Right forelimb (tissue), 1 donor: Measurements from ENCODE around the gene THOC6.
A peak's percentile ranks its signal among the peaks of the same experiment; 100 is the strongest.

Experiments used
- DNase-seq: peaks from one replicate; pipeline ENCODE4 v3.0.0-alpha.2; 2018

THOC6 gene

GRCh38 chr16:3023669-3024478, at the start of gene THOC6, which contains the start of gene HCFC1R1:
TSS of gene THOC6 (plus strand) at chr16:3024035. CDS start at chr16:3024327, 292 bp downstream.
TSS of gene HCFC1R1 (minus strand) at chr16:3023942. CDS start at chr16:3023941, 1 bp downstream.
- peak; percentile 96 for DNase-seq

- DNase-seq = no peak
Observed at GRCh38 chr16:2974319-2975056, 49.3 kb upstream of the THOC6 start.

GRCh38 chr16:2975161-2975795, 48.6 kb upstream of the THOC6 start:
- DNase-seq = no peak

DNA sequence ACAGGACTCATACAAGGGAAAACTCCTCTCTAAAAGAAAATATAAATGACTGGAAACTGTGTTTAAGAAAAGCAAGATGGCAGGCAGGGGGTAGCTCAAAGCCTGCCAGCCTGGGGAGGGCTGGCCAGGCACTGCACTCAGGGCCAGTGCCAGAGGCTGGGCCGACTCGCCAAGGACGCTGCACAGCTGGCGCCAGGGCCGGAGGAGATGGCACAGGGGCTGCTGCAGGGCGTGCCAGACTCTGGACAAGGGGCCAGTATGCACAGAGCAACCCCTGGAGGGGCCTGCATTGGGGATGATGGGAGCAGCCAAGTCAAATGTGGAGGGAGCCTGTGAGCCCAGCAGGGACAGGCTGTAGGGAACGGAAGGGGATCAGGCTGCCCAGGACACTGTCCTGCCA, 47.6 kb upstream of the THOC6 start:
- DNase-seq = no peak

DNA sequence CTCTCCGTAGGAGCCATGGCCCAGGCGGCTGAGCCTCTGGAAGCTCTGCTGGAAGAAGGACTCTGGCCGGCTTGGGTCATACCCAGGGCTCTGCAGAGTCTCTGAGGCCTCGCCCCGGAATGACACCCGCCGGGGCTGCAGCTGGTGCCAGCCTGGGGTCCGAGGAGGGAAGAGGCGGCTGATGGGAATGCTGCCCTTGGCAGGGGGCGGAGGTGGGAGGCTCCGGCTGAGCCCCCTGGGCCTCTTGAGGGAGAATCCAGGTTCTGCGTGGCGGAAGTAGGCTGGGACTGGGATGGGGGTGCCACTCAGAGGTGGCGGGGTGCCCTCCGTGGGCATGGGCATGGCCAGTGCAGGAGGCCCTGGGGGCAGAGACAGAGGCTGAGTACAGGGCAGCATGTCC, 47.2 kb upstream of the THOC6 start:
- DNase-seq = no peak

- DNase-seq = no peak
Observed at GRCh38 chr16:2977440-2977839, 46.4 kb upstream of the THOC6 start.

GRCh38 chr16:2979669-2980226, 44.1 kb upstream of the THOC6 start:
- no peak for DNase-seq

DNA sequence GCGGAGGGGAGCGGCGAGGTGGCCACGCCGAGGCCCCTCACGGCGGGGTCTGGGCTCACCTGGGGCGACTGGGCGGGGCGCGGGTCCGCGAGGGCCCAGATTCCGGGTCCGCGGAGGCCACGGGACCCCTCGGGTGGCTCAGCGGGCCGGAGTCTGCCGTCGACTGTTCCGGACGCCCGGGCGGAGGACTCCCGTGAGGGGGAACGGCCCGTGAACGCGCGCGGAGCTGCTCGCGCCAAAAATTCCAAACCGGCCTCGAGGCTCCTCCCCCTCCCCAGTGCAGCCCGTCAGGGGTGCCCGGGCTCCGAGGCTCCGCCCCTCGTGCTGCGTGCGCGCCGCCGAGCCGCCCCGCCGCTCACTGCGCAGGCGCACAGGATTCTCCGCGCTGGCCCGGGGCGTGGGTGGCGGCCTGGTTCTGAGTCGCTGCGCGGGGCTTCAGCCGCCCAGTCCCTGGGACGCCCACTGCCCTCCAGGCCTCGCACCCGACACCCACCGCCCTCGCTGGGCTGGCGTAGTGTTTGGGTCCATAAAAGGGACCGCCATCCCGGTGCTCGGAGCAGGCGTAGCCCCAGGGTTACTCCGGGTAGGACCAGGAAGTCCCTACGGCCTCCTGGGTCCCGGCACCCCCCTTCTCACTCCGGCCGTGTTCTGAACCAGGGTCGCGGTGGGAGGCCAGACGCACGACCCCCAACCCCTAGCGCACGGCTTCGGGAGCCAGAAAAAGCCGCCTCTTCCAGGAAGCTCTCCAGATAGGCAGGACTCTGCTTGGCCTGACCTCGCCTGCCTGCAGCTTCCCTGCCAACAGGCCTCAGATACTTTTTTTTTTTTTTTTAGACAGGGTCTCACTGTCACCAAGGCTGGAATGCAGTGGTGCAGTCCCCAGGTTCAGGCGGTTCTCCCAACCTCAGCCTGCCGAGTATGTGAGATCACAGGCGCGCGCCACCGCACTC, 43.3 kb upstream of the THOC6 start, which contains the start of gene PKMYT1:
PKMYT1 (minus strand) TSS at position 220 of the 950 bp plus-strand sequence. CDS start 789 bp downstream, outside the sequence.
- DNase-seq = peak; percentile 94

GRCh38 chr16:2981177-2981898, 42.5 kb upstream of the THOC6 start:
- no peak for DNase-seq

DNA sequence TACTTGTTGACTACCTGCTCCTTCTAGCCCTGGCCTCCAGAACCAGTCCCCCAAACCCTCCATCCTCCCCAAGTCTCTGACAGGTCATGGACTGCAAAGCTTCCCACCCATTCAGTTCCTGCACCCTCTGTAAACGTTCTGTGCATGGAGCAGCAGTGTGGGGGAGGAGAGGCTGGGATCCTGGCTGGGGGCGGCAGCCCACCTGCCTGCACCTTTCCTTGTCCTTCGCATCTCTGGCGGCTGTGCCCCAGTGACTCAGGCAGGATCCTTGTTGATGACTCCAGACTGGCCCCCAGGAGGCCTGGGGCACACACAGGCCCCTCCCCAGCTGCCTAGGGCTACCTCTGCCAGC, 42.0 kb upstream of the THOC6 start:
- DNase-seq = no peak

DNA sequence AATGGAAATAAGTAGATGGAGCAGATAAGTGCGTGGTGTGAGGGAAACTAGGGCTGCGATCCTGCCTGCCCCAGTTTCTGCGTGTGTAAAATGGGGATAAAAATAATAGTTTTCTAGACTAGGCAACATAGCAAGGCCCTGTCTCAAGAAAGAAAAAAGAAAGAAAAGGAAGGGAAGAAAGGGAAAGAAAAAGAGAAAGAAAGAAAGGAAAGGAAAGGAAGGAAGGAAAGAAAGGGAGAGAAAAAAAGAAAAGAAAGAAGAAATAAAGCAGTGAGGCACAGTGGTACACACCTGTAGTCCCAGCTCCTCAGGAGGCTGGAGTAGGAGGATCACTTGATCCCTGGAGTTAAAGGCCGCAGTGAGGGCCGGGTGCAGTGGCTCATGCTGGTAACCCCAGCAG, 41.4 kb upstream of the THOC6 start:
- no peak for DNase-seq

DNA sequence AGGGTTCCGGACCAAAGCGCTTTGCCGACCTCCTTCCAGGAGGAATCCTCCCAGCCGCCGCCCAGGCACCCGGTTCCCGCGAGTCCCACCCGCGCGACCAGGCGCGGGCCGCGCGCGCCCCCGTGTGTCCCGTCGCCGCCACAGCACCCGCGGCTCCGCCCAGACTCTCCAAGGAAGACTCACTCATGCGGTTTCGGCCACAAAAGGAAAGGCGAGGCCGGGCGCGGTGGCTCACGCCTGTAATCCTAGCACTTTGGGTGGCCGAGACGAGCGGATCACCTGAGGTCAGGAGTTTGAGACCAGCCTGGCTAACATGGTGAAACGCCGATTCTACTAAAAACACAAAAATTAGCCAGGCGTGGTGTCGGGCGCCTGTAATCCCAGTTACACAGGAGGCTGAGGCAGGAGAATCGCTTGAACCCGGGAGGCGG, 40.1 kb upstream of the THOC6 start:
- peak; percentile 88 for DNase-seq

DNA sequence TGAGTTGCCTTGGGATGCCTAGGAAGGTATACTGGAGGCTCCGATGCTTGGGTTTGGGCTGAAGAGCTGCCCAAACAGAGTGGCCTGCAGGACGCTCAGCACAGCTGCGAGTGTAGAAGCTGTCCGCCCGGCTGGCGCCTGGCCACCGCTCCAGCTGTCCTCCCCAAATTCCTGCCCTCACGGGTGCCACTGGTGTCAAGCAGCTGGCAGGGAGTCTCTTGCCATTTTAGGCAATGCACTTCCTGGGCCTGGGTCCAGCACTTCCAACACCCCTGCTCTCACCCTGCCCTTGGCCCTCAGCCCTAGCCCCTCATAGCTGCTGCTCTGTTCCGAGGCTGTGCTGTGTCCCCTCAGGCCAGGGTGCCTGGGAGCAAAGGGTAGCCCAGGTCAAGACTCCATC, 38.4 kb upstream of the THOC6 start:
- DNase-seq = peak; percentile 78

- DNase-seq = no peak
Observed at GRCh38 chr16:2985893-2986355, 37.9 kb upstream of the THOC6 start.

GRCh38 chr16:2986623-2987188, 37.1 kb upstream of the THOC6 start:
- no peak for DNase-seq

- no peak for DNase-seq
Observed at GRCh38 chr16:2987286-2987685, 36.5 kb upstream of the THOC6 start.

- DNase-seq = peak; percentile 70
Observed at GRCh38 chr16:2987833-2988232, 36.0 kb upstream of the THOC6 start.

GRCh38 chr16:2988590-2989099, 35.2 kb upstream of the THOC6 start:
- DNase-seq = no peak

DNA sequence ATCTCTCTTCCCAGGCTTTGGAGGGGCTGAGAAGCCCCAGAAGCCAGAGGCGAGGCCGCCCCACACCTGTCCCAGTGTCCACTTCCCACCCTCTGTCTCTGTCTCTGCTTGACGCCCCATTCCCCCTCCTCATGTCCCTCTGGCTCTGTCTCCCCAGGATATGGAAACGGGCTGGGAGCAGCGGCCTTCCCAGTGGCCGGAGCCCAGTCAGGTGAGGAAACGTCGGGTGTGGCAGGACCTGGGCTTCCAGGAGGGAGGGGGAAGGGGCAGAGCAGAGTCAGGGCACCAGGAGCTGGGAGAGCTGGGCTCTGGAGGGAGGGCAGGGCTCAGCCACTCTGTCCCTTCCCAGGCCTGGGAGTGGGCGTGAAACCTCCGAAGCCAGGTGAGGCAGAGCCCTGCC, 32.9 kb upstream of the THOC6 start:
- DNase-seq = no peak

- no peak for DNase-seq
Observed at GRCh38 chr16:2991566-2992261, 32.1 kb upstream of the THOC6 start.
